Prostate gland (tissue), 2 donors: ENCODE results near the gene RASD2.

Experiments
- POLR2A ChIP-seq: fragments of 450-650 bp; IDR thresholded peaks from one replicate; pipeline ENCODE4 v1.6.1; 2016; ENCODE audit warnings: antibody characterized with exemption, mild to moderate bottlenecking
- POLR2AphosphoS5 ChIP-seq: sonication (generic); formaldehyde crosslinking; IDR thresholded peaks from one replicate; pipeline ENCODE4 v1.6.1; 2017; ENCODE audit warnings: antibody characterized with exemption
- TF ChIP-seq, protein P1 (sequence below), 4 experiments: fragments of 200-600 bp in 2 of 4; fragments of 450-650 bp in 2 of 4; sonication (generic) in 2 of 4; IDR thresholded peaks; 1 replicate in 3 of 4; 2 replicates in 1 of 4; pipeline ENCODE4 v1.5.1; 2016 to 2019; ENCODE audit warnings: antibody characterized with exemption in 4 of 4, mild to moderate bottlenecking in 2 of 4, moderate library complexity in 2 of 4

DNA sequence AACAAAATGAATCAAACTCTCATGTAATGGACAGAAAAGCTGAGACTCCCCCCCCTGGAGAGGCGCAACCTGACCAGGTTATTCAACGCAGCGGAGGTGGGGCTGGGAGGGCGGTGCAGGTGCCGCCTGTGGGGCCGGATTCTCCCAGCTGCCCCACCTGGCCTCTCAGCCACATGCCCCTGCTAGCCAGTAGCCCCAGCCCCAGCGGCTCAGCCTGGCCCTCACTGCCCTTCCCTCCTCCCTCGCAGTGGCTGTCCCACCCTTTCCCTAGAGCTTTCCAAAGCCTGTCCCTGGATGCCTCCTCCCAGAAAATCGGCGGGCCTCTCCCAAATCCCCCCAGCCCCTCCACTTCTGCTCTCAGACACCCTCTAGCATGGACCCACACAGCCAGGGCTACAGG is 31.2 kb upstream of the RASD2 start:
- TF ChIP-seq POLR2AphosphoS5 = no peak
- TF ChIP-seq POLR2A = no peak
- TF ChIP-seq, protein P1, sequence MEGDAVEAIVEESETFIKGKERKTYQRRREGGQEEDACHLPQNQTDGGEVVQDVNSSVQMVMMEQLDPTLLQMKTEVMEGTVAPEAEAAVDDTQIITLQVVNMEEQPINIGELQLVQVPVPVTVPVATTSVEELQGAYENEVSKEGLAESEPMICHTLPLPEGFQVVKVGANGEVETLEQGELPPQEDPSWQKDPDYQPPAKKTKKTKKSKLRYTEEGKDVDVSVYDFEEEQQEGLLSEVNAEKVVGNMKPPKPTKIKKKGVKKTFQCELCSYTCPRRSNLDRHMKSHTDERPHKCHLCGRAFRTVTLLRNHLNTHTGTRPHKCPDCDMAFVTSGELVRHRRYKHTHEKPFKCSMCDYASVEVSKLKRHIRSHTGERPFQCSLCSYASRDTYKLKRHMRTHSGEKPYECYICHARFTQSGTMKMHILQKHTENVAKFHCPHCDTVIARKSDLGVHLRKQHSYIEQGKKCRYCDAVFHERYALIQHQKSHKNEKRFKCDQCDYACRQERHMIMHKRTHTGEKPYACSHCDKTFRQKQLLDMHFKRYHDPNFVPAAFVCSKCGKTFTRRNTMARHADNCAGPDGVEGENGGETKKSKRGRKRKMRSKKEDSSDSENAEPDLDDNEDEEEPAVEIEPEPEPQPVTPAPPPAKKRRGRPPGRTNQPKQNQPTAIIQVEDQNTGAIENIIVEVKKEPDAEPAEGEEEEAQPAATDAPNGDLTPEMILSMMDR (IDR thresholded peaks at IDR 0.05) = no peak
